ENCODE results near the gene TH.

The TH gene

GRCh38 chr11:2157294-2158040, 14.1 kb downstream of the TH start:
- H3K27me3 ChIP-seq: peaks cover 18% of the 10 kb centered on the region
- no peaks in the 10 kb centered on the region for H3K36me3 ChIP-seq
- no peak overlapping the region for H3K27ac ChIP-seq
- no peak for TF ChIP-seq CTCF (IDR thresholded peaks at IDR 0.05)
- H3K4me3 ChIP-seq (ENCODE audit: low read depth in 1 of 2, low read length in 1 of 2): no peak overlapping the region
- no peaks in the 10 kb centered on the region for H3K9me3 ChIP-seq
- H3K4me1 ChIP-seq (ENCODE audit: control insufficient read depth in 1 of 2, insufficient read depth in 1 of 2, low read depth in 1 of 2, low read length in 1 of 2): no peaks in the 10 kb centered on the region

DNA sequence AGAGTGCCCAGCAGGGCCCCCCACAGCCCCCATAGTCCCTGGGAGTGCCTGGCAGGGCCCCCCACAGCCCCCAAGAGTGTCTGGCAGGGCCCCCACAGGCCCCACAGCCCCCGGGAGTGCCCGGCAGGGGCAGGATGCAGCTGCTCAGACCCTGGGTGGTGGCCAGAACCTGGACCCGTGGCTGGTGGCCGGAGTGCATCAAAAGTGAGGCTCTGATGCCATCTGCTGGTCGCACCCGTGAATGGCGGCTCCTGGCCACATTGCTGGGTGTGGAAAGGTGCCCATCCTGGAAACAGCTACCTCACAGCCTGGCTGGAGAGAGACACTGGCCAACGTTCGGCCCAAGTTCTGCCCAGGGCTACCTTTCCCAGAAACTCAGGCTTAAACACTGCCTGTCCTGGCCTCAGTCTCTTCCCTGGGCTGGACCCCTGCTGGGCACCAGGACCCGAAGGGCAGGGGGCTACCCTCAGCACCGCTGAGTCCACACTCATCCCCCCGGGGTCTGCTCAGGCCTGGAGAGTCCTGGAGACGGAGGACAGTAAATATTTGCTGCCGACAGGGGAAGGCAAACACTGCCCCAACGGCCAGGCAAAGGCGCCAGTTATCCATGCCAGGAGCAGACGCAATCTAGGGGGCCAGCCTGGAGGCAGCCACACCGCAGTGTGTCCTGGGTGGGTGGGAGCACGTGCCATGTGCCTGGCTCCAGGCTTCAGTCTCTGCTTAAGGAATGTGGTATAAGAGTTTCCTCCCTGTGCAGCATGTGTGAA, 15.0 kb downstream of the TH start:
- Histone ChIP-seq H3K36me3 (no peaks in the 10 kb centered on the region), H3K27me3 (peaks cover 20% of the 10 kb centered on the region), H3K27ac (no peak overlapping the region), H3K9me3 (no peaks in the 10 kb centered on the region), H3K4me3 (ENCODE audit: low read depth in 1 of 2, low read length in 1 of 2) (no peak overlapping the region), H3K4me1 (ENCODE audit: control insufficient read depth in 1 of 2, insufficient read depth in 1 of 2, low read depth in 1 of 2, low read length in 1 of 2) (peaks cover 4 to 6% of the 10 kb centered on the region in 2 experiments)
- peak; percentile 76 for TF ChIP-seq CTCF (IDR thresholded peaks at IDR 0.05)

DNA sequence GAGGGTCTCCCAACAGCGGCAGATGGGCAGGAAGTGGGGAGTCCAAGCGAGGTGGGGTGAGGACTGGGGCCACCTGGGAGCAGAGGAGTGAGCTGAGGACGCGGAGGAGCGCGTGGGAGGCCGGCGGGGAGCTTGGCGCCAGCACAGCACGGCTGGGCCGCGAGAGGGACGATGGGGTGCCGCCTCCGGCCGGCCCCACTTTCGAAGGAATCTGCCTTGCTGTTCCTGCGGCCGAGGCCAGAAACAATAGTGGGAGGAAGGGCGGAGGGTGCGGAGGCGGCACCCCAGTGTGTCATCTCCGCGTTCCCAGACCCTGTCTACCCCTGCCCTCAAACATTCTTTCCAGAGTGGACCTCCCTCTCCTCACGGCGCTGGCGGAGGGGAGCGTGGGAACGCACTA, 16.1 kb downstream of the TH start:
- Histone ChIP-seq H3K36me3 (no peaks in the 10 kb centered on the region), H3K4me3 (ENCODE audit: low read depth in 1 of 2, low read length in 1 of 2) (no peak overlapping the region), H3K27me3 (peaks cover 29% of the 10 kb centered on the region), H3K9me3 (no peaks in the 10 kb centered on the region), H3K4me1 (ENCODE audit: control insufficient read depth in 1 of 2, insufficient read depth in 1 of 2, low read depth in 1 of 2, low read length in 1 of 2) (peaks cover 6 to 8% of the 10 kb centered on the region in 2 experiments), H3K27ac (no peak overlapping the region)
- TF ChIP-seq CTCF (IDR thresholded peaks at IDR 0.05): no peak

- H3K4me1 ChIP-seq (ENCODE audit: control insufficient read depth in 1 of 2, insufficient read depth in 1 of 2, low read depth in 1 of 2, low read length in 1 of 2): peaks cover 6 to 8% of the 10 kb centered on the region in 2 experiments
- H3K27me3 ChIP-seq: peaks cover 36% of the 10 kb centered on the region
- TF ChIP-seq CTCF (IDR thresholded peaks at IDR 0.05): no peak
- H3K36me3 ChIP-seq: no peaks in the 10 kb centered on the region
- no peaks in the 10 kb centered on the region for H3K9me3 ChIP-seq
- H3K4me3 ChIP-seq (ENCODE audit: low read depth in 1 of 2, low read length in 1 of 2): no peak overlapping the region
- no peak overlapping the region for H3K27ac ChIP-seq
Observed at GRCh38 chr11:2154889-2155288, 16.7 kb downstream of the TH start.

DNA sequence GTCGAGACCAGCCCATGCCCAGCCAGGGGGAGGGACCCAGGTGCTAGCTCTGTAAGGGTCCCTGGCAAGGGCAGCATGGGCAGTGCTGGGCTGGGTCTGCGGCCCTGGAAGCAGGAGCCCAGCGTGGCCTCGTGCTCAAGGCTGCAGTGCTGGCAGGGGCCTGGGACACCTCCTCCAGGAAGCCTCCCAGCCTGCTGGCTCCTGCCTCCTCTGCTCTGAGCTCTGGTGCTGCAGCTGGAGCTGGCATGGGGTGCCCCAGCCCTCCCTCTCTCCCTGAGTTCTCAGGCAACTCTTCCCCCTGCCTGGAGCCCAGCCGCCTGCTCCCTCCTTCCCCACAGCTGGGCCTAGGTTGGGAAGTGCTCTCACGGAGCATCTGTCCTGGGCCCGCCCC, 17.4 kb downstream of the TH start:
- no peak for TF ChIP-seq CTCF (IDR thresholded peaks at IDR 0.05)
- Histone ChIP-seq H3K27me3 (peaks cover 43% of the 10 kb centered on the region), H3K4me1 (ENCODE audit: control insufficient read depth in 1 of 2, insufficient read depth in 1 of 2, low read depth in 1 of 2, low read length in 1 of 2) (peaks cover 6 to 8% of the 10 kb centered on the region in 2 experiments), H3K9me3 (no peaks in the 10 kb centered on the region), H3K27ac (no peak overlapping the region), H3K4me3 (ENCODE audit: low read depth in 1 of 2, low read length in 1 of 2) (no peak overlapping the region), H3K36me3 (no peaks in the 10 kb centered on the region)
